GM18498 (cell line): ENCODE results near the gene FCMR.

Experiments
- ATAC-seq: cut with Tn5 transposase; IDR thresholded peaks from one replicate; pipeline ENCODE4 v1.9.1; 2021; ENCODE audit warnings: mild to moderate bottlenecking, moderate library complexity; ENCODE audit not compliant: unreplicated experiment

The FCMR gene

DNA sequence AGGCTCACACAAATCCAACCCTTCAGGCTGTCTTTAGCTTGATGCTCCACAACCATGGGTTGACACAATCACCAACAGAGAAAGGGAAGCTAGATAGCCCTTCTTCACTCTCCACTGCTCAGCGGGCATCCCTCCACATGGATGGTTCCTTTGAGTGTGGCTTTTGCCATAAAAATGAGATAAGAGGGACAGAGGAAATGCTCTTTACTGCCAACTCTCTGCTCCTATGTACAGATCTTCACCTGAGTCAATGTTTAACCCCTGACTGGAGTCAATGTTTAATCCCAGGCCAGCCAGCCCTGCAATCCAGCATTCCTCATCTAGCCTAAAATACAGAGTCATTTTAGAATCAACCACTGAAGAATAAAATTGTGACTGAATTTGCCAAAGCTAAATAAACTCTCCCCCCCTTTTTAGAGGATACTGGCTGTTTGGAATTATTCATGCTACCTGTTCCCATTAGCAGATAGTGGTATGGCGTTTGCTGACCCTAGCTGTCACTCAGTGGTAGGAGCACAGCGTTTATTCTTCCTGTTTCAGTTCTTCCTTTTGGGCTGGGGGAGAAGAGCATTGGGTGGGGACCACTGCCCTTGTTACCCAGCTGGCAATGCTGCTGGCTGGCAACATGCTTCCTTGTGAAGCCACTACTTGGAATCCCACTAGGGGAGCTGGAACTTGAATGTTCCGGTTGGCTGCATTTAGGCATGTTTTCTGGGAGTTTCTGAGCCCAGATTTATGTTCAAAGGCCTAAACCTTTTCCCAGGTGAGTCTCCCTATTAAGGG is 29.8 kb upstream of the FCMR start:
- no peak for ATAC-seq

DNA sequence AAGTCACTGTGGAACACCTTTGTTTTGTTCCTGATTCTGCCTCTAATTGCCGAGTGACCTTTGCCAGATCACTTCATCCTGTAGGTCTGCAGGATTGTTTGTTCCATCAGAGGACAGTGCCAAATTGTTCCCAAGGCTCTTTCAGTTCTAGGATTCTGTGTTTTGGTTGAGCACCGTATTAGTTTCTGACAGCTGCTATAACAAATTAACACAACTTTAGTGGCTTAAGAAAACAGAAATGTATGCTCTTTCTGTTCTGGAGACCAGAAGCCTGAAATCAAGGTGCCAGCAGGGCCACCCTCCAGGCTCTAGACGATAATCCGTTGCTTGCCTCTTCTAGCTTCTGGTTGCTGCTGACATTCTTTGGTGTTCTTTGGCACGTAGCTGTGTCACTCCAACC is 27.9 kb upstream of the FCMR start:
- no peak for ATAC-seq

DNA sequence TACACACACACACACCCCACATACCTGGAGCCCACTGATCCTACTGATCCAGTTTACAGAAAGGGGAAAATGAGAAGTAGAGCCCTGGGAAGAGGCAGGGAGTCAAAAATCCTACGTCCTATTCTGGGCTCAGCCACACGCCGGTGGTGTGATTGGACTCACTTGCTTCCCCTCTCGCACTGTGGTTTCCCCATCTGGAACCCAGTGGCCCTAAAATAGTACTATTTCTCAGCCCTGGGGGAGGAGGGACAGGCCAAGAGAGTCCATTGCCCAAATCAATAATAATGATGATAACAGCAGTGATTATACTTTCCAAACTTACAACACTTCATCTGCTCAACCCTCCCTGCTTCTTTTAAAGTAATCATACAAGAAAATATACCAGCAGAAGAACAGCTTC is 27.5 kb upstream of the FCMR start:
- ATAC-seq: no peak

DNA sequence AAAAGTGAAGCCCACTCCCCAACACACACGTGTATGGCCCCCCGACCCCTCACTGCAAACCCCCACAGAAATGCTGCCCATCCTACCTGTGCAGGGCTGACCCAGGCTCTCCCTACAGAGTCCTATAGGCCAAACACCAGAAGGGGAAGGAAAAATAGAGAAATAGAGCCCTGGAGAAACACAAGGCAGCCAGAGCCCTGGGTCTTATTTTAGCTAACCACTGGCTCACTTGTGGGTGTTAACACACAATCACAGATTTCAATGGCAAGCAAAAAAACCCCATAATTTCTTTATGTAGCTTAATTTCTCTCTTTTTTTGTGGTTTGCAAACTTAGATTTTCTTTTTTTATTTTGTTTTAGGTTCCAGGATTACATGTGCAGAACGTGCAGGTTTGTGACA is 25.5 kb upstream of the FCMR start:
- no peak for ATAC-seq

DNA sequence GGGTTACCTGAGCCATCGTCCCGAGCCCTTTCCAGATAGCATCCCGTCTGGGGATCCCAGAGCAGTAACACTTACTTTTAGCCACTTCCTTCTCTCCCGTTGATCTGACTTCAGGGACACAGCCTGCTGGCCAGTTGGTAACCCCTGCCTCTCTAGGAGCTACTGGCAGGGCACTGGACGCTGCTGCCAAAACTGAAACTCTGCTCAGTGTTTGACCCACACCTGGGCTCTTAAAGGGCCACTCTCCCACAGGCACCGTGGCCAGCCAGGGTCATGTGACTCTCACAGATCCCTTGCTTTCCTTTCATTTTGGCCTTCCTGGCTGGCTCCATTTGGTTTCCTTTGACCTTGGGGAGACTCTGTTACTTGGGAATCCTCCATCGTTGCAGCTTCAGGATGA is 24.5 kb upstream of the FCMR start, which contains the start of gene PIGR:
Gene PIGR, minus strand, starts transcription at position 206 of the 400 bp plus-strand sequence. CDS start 5,935 bp downstream, outside the sequence.
- no peak for ATAC-seq

DNA sequence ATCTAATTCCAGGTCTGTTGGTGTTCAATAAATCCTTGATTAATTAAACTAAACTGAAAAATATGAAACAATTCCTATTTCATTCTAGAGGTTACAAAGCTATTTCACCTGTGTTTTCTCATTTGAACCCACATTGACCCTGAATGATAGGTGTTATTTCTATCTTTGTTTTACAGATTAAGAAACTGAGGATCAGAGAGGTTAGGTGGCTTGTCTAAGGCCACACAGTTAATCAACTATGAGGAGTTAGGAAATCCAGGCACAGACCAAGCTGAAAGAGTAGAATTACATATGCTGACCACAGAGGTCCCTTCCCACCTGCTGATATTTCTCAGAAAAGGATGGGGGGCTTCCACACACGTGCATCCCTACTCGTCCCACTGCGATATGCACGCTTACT is 24.0 kb upstream of the FCMR start:
- ATAC-seq: no peak

DNA sequence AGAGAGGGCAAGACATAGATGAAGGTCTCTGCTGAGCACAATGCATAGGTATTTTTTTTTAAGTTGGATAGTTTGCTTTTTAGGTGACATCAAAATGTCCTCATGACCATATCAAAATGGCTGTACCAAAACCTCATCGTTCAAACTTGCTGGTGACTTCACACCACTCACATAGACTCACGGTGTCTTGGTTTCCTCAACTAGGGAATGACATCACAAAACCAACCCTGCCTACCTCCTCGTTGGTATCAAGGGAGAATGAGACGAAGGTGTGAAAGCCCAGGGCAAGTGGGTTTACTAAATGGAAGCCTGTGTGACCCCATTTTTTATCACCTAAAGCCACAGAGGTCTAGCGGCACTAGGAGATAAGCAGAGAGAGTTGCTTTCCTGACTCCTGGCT is 23.0 kb upstream of the FCMR start:
- no peak for ATAC-seq

DNA sequence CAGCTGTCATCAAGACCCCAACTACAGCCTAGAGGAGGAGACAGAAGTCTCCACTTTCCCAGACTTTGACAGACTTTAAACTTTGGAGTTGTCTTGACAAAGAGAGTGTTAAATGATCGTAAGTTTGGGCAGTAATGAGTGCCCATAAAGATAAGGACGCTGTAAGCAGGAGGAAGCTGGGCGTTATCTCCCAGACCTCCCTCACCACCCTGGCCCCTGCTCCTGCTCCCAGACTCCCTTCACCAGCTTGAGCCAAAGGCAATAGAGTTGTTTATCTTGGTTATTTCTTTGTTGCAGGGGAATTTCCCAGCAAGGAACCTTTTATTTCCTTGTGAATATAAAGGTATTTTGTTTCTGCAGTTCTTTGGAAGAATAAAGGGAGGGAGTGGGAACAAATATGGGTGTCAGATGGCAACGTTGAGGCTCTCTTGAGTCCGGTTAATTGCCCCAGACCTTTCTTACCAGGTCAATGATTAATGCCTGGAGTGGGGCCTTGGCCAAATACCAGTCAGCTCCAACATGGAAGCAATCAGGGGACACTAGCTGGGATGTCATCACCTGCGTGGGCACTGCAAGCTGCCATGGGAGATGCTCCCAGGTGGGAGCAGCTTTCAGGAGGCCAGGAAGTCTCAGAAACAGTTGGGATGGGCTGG is 20.2 kb upstream of the FCMR start:
- no peak for ATAC-seq

DNA sequence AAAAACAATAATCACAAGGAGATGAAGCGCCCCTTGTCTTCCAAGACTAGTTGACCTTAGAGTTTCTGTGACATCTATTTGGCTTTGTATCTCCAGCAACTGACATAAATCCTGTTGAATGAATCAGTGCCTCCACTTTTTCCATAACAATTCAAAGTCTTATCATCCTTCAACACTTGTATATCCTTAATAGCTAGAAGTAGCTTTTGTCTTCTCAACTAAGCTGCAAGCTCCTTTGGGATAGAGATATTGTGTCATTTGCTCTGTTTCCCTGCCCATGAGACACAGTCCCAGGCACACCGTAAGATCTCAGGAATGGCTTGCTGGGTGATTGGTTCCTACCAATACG is 18.8 kb upstream of the FCMR start:
- ATAC-seq: no peak

DNA sequence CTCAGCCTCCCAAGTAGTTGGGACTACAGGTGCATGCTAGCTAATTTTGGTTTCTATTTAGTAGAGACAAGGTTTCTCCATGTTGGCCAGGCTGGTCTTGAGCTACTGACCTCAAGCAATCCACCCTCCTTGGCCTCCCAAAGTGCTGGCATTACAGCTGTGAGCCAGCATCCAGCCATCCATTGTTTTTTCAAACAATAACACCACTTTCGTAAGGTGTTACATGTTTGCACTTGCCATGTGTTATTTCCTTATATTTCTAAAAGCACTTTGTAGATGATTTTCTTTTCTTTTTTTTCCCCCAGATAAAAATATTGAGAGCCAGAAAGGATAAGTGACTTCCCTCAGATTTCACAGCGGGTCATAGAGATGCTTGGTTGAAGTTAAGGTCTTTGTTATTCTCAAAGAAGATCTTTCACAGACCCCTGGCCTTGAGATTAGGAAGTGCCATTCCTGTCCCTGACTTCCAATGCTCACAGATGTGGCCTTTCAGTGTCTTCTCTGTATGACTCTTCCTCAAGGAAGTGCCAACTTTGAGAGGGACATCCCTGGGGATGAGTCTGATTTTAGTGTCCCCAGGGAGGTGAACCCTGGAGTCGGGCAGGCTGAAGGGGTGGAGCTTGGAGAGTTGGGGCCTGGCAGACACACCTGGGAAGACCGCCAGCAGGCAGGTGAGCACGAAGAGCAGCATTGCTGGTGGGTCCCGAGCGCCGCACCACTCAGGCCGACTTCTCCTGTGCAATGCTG is 18.3 kb upstream of the FCMR start:
- ATAC-seq: no peak

DNA sequence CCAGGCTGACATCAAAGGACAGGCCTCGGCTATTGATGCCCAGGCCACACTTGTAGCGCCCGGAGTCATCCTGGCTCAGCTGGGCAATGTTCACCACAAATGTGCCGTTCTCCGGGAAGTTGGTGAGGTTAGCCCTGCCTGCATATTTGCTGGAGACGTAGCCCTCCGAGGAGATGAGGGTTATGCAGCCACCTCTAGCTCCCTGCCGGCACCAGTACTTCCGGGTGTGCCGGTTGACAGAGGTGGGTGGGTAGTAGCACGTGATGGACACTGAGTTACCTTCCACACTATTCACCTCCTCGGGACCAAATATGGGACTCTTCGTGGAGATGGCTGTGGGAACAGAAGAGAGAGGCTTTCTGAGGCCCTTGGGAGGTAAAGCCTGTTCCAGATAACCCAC is 17.4 kb upstream of the FCMR start:
- ATAC-seq: no peak

DNA sequence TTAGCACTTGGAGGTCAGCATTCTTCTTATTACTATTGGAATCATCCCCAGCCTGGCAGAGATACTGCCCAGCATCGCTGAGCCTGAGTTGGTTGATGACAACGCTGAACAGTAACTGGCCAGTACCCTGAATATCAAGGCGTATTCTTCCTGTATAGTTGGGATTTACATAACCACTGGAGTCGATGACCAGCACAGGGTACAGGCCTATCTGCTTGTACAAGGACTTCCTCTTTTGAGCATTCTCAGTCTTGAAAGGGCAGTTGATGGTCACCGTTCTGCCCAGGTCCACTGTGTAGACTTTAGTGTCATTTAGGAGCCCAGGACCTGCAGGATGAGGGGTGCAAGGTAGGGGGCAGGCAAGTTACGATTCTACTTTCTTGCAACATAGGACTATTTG is 15.7 kb upstream of the FCMR start:
- ATAC-seq: no peak

DNA sequence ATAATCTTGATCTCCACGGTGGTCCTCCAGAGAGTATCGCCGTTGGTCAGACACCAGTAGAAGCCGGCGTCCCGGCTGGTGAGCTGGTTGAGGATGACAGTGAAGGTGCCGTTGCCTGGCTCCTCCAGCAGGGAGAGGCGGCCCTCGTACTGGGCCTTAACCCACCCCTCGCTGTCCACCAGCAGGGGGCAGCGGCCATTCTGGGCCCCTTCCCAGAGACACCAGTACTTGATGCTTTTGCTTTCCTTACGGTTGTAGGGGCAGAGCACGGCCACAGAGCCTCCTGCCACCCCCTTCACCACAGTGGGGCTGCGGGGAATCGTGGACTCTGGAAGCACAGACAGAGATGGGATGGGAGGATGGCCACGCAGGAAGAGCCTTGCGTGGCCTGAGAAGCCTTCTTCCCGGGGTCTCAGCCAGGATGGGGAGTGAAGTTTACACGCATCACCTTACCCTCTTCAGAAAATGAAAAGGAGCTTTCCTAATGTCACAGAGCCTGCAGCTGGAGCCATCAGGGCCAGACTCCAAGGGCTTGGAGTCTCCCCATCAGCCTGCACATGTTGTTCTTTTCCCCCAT is 13.8 kb upstream of the FCMR start:
- ATAC-seq: no peak

DNA sequence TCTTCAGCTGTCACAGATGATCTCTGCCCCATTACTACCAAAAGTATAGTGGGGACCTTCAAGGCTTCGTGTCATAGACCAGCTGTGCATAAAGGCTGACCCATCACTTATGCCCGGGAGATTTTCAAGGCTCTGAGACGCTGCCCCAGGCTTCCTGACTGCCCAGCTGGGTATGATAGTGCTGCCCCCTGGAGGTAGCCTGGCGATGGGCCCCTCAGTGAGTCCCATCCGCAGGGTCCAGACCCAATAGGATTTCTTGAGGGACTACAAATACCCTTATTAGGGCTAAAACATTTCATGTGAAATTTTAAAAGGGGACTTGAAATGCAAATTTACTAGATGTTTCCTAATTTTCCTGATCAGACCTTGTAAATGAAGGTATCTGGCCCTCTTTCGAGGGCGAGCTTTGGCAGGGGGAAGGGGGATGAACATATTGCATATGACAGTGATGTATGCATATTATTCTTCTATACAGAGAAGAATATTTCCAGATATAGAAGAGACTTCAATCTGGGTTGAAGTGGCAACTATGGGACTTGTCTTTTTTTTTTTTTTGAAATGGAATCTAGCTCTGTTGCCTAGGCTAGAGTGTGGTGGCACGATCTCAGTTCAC is 11.7 kb upstream of the FCMR start:
- ATAC-seq: no peak

DNA sequence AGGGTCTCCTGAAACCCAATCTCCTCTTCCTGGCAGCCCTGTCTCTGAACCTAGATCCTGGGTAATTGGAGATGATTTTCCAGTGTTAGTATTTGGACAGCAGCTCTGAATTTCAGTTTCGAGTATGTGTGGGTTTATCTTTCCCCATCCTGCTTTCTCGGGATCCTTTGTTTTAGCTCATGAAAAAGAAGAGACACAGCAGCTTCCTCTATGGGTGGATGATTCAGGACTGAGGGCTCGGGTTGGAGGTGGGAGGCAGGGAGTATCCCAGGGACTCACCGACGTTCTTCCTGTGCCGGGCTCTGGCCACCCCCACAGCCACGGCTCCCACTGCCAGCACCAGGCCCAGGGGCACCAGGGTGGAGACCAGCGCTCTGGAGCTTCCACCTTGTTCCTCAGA is 10.4 kb upstream of the FCMR start:
- no peak for ATAC-seq

DNA sequence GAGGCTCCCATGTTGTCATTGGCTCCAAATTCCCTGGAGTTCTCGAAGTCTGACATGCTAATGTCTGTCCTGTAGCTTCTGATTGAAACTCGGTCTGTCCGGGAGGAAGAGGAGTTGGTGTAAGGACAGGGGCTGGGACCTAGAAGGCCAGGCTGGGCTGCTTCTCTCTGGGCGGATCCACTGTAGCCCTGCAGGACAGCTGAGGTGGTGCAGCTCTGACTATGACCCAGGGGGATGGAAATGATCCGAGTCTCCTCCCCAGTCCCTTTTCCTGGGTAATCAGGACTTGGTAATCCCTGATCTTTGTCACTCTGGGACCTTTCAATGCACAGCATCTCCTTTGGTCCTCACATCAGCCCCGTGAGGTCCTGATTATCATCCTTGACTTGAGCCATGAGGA is 10.0 kb upstream of the FCMR start:
- ATAC-seq: no peak

DNA sequence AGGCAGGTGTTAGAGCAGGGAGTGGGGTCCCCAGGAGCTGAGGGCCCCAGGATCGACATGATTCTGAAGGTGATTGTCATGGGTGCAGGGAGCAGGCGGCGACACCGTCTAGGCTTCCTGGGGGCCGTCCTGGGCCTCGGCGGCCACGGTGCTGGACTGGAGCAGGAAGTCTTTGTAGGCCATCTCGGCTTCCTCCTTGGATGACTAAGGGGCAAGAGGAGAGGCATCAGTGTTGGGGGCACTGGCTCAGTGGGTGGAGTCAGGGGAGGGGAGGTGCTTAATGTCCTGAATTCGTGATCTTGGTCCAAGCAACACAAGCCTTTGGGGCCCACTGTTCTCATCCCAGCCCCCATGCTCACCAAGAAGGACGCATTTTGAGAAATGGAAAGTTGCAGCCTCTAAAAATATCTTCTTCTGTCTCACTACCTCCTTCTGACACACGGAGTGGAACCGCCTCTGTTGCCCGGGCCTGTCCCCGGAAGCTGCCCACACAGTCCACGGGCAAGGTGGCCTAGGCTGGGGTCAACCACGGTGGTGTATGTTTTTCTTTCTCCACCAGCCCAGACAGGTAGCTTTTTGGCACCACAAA is 8.6 kb upstream of the FCMR start:
- peak; percentile 75 for ATAC-seq

DNA sequence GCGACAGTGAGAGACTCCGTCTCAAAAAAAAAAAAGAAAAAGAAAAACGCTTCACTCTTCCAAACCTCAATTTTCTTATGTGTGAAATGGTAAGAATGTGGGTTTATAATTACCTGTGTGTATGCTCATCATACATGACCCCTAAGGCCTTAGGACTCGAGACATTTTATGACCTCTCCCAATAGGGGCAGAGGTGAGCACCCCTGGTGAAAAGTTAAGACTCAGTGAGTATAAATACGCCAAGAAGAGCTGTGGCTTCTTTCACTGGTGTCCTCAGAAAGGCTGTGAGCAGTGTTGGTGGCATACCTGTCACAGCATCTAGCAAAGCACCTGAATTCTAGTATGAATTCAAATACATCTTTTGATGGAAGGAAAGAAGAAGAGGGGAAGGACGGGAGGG is 7.8 kb upstream of the FCMR start:
- no peak for ATAC-seq

DNA sequence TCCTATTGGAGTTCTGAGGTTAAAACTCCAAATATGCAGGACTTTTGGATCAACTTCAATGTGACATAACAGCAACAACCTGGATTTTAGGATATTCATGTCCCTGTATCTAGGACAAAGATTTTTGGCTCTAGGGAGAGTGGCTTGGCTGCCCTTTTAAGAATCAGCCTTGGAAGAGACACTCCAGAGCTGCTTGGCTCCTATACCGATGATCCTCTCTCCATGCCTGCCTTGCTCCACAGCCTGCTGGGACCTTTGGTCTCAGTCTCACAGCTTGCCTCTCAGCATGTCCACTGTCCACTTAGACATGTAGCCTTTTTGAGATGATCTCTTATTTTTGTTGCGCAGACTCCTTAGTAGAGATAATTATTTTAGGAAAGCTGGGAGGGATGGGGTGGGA is 4.5 kb upstream of the FCMR start:
- ATAC-seq: no peak

DNA sequence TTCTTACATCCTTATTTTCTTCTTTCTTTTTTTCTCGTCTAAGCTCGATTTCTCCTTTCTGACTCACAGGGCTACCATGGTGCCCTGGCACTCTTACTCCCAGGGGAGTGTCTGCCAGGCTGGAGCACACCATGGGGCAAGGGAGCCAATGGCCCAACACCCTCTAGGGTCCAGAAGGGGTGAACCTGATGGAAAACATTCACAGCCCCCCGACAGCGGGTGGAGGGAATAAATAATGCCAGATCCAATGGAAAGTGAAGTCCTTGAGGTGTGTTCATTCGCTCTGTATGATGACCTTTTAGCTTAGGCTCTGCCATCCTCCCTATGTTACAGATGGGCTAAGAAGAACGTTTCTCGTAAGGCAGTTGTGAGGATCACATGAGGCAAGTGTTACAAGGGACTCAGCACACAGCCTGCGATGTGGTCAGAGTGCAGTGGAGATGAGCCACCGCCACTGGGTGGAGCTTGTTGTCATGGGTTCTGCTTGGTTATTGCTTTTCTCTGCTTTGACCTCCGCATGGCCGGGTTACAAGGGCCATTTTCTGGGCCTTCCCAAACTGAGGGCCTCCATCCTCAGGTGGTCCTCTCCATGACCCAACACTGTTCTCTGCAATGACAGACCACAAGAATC is 3.5 kb upstream of the FCMR start:
- ATAC-seq: peak; percentile 55
